Epithelial cell of proximal tubule (primary cell): ENCODE measurements around the gene SLC26A9. TPM values are rescaled to one million over a fixed set of nuclear protein-coding genes. Genes with fewer than 3 reads are reported as not detected.
A peak's percentile ranks its signal among the peaks of the same experiment; 100 is the strongest.
"Not testable (repeated sequence)": the region's sequence is repeated elsewhere in the genome, so short reads cannot be mapped to it uniquely, and the experiment has no call there.

Experiments
- DNase-seq: peaks from one replicate; pipeline ENCODE4 v3.0.0-alpha.2; 2011; ENCODE audit warnings: low read depth
- H3K4me3 ChIP-seq: 2 replicates; pipeline ENCODE4 v1.5.1; 2011; ENCODE audit warnings: low read depth, mild to moderate bottlenecking, low read length
- CTCF ChIP-seq: conservative IDR thresholded peaks from 2 replicates; pipeline ENCODE4 v1.5.1; 2012; ENCODE audit warnings: low read depth, mild to moderate bottlenecking, low read length
- total RNA-seq: library from RNA; depleted of rRNA; stranded (reverse); fragments of >200 nt; gene quantifications from 2 replicates; pipeline ENCODE4 v1.2.3, GENCODE V29; 2015

The SLC26A9 gene
- total RNA-seq, 1 donor from 2014 or later: not detected

GRCh38 chr1:205907794-205908193, 35.5 kb downstream of the SLC26A9 start:
- H3K4me3 ChIP-seq: no peak overlapping the region
- TF ChIP-seq CTCF: peak; percentile 88
- no peak for DNase-seq

DNA sequence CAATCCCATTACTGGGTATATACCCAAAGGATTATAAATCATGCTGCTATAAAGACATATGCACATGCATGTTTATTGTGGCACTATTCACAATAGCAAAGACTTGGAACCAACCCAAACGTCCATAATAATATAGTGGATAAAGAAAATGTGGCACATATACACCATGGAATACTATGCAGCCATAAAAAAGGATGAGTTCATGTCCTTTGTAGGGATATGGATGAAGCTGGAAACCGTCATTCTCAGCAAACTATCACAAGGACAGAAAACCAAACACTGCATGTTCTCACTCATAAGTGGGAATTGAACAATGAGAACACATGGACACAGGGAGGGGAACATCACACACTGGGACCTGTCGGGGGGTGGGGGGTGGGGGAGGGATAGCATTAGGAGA, 38.2 kb downstream of the SLC26A9 start:
- not testable (repeated sequence) for H3K4me3 ChIP-seq, DNase-seq

GRCh38 chr1:205896351-205896750, 46.9 kb downstream of the SLC26A9 start:
- TF ChIP-seq CTCF: no peak
- no peak overlapping the region for H3K4me3 ChIP-seq
- no peak for DNase-seq

DNA sequence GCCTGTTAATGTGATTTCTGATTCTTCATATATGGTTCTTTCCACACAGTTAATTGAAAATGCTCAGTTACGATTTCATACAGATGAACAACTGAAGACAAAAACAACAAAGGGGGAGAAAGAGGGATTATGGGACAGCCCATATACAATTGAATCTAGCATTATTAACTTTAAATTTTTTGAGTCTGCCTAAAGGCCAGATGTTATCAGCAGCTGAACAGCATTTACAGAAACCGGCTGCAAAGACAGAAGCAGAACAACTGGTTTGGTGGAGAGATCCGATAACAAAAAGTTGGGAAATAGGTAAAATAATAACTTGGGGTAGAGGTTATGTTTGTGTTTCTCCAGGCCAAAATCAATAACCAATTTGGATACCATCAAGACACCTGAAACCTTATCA, 49.1 kb downstream of the SLC26A9 start:
- H3K4me3 ChIP-seq, DNase-seq: not testable (repeated sequence)

- H3K4me3 ChIP-seq: not testable (repeated sequence)
Observed at GRCh38 chr1:205892175-205892574, 51.1 kb downstream of the SLC26A9 start.

DNA sequence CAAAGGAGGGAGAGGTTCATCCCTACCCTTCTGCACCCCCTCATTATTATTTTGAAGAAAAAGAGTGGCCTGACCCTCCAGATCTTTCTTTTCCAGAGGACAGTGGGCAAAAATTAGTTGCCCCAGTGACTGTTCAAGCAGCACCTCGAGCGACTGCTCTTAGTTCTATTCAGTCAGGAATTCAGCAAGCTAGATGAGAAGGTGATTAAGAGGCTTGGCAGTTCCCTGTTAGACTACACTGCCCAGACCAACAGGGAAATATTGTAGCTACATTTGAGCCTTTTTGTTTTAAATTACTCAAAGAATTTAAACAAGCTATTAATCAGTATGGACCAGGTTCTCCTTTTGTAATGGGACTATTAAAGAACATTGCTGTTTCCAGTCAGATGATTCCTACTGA, 51.8 kb downstream of the SLC26A9 start:
- not testable (repeated sequence) for H3K4me3 ChIP-seq, DNase-seq

More at GRCh38 chr1:205892175-205892574, 51.1 kb downstream of the SLC26A9 start:
- DNase-seq: not testable (repeated sequence)

DNA sequence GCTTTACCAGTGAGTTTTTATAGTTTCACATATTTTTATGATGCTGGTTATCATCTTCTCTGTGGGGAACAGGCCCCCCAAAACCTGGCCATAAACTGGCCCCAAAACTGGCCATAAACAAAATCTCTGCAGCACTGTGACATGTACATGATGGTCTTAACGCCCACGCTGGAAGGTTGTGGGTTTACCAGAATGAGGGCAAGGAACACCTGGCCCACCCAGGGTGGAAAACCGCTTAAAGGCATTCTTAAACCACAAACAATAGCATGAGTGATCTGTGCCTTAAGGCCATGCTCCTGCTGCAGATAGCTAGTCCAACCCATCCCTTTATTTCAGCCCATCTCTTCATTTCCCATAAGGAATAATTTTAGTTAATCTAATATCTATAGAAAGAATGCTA, 52.6 kb downstream of the SLC26A9 start:
- DNase-seq, H3K4me3 ChIP-seq: not testable (repeated sequence)

DNA sequence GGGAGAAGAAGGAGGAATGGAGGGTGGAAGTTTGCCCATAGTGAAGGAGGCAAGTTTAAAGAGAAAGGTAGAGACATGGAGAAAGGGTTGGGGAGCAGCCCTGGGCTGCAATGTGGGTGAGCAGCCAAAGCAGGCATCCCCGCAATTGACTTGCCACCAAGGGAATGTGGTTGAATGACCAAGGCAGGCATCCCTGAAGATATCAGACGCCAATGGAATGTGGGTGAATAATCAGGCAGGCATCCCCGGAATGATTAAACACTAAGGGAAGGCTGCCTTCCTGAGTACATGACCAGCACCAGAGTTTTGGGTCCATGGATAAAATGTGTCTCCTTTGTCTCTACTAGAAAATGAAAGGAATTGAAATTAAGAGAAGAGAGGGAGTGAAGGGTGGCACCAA, 53.5 kb downstream of the SLC26A9 start:
- not testable (repeated sequence) for H3K4me3 ChIP-seq
- peak; percentile 65 for DNase-seq

DNA sequence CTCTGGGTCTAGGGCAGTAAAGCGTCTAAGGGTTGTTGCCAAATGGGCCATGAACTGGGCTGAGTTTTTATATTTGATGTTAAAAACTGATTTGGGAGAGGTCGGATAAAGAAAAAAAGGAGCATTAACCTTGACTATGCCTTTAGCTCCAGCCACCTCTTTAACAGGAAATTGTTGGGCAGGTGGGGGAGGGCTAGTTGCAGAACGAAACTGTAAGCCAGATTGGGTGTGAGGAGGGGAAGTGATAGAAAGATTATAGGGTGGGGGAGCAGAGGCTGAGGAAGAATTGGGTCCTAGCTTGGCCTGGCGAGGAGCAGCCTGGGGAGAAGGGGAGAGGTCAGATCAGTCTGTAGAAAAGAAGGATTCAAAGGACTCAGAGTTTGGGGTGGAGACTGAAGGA, 54.2 kb downstream of the SLC26A9 start:
- not testable (repeated sequence) for H3K4me3 ChIP-seq, DNase-seq

GRCh38 chr1:205883792-205884191, 59.5 kb downstream of the SLC26A9 start:
- TF ChIP-seq CTCF: no peak
- no peak overlapping the region for H3K4me3 ChIP-seq
- no peak for DNase-seq

- H3K4me3 ChIP-seq: no peak overlapping the region
- no peak for TF ChIP-seq CTCF
- no peak for DNase-seq
Observed at GRCh38 chr1:205880923-205881322, 62.3 kb downstream of the SLC26A9 start.
